Prostate gland (tissue), 2 donors: ENCODE measurements around the gene PTPN14. TPM values are rescaled to one million over a fixed set of nuclear protein-coding genes. Genes with fewer than 3 reads are reported as not detected.

Source experiments
- DNase-seq: peaks from one replicate; pipeline ENCODE4 v3.0.0-alpha.2; 2019; ENCODE audit warnings: low spot score
- H3K27ac ChIP-seq, 2 donors: fragments of 200-600 bp; sonication (generic); 2 replicates each; pipeline ENCODE4 v1.5.1; 2017 to 2019
- H3K27me3 ChIP-seq: fragments of 200-600 bp; sonication (generic); replicated peaks from 2 replicates; pipeline ENCODE4 v1.5.1; 2019; ENCODE audit not compliant: insufficient read depth
- H3K36me3 ChIP-seq, 2 donors: fragments of 200-600 bp; sonication (generic); 1 replicate in 1 of 2; 2 replicates in 1 of 2; pipeline versions ENCODE4 v1.5.1 to v1.8.1; 2017 to 2019
- H3K4me1 ChIP-seq: fragments of 200-600 bp; sonication (generic); replicated peaks from 2 replicates; pipeline ENCODE4 v1.5.1; 2019
- H3K4me3 ChIP-seq, 2 donors: fragments of 200-600 bp; sonication (generic); 2 replicates each; pipeline ENCODE4 v1.5.1; 2017 to 2019
- H3K9me3 ChIP-seq: fragments of 200-600 bp; sonication (generic); 2 replicates; pipeline ENCODE4 v1.5.1; 2017
- CTCF ChIP-seq, 4 experiments: fragments of 200-600 bp in 2 of 4; fragments of 450-650 bp in 2 of 4; sonication (generic) in 2 of 4; IDR thresholded peaks; 1 replicate in 3 of 4; 2 replicates in 1 of 4; pipeline ENCODE4 v1.5.1; 2016 to 2019; ENCODE audit warnings: antibody characterized with exemption in 4 of 4, mild to moderate bottlenecking in 2 of 4, moderate library complexity in 2 of 4
- POLR2A ChIP-seq: fragments of 450-650 bp; IDR thresholded peaks from one replicate; pipeline ENCODE4 v1.6.1; 2016; ENCODE audit warnings: antibody characterized with exemption, mild to moderate bottlenecking
- POLR2AphosphoS5 ChIP-seq: sonication (generic); formaldehyde crosslinking; IDR thresholded peaks from one replicate; pipeline ENCODE4 v1.6.1; 2017; ENCODE audit warnings: antibody characterized with exemption
- WGBS: methylation state at CpG from one replicate; pipeline ENCODE4 v1.1.5; 2018; 5-methylcytosine and 5-hydroxymethylcytosine counted together
- intact Hi-C: fragments of 100-400 bp; cut with DNase I; formaldehyde crosslinking; loops from one replicate; pipeline ENCODE4 v1.14.2; 2022
- total RNA-seq, 2 donors: library from RNA; depleted of rRNA; stranded (reverse); fragments of >200 nt; gene quantifications; one replicate each; pipeline ENCODE4 v1.1.0, GENCODE V29; 2016

PTPN14 gene
- total RNA-seq, 2 donors from 2014 or later = 36.6 to 54.0 TPM

- DNase-seq = peak; percentile 78
- 24% methylated on average over 12 of the region's 12 CpGs for WGBS
- TF ChIP-seq CTCF (IDR thresholded peaks at IDR 0.05) (no peak), POLR2AphosphoS5 (peak; percentile 82)
- no peaks in the 10 kb centered on the region for H3K4me1 ChIP-seq
- no peaks in the 10 kb centered on the region for H3K9me3 ChIP-seq
- intact Hi-C loops = loop anchor here (10.0 kb wide), 1 partner anchor 55 kb away; no protein-coding TSS in a partner anchor
- no peaks in the 10 kb centered on the region for H3K27me3 ChIP-seq
- no peaks in the 10 kb centered on the region for H3K36me3 ChIP-seq
- peak overlapping the region; percentile 34 to 53 for H3K27ac ChIP-seq
- H3K4me3 ChIP-seq = peak overlapping the region in 1 of 2 donors; percentile 4
Measured at GRCh38 chr1:214439352-214440119, 111.9 kb downstream of the PTPN14 start.

GRCh38 chr1:214438530-214438929 is 112.9 kb downstream of the PTPN14 start:
- WGBS = 95% methylated on average over 2 of the region's 2 CpGs
- intact Hi-C loops = no loop called here

DNA sequence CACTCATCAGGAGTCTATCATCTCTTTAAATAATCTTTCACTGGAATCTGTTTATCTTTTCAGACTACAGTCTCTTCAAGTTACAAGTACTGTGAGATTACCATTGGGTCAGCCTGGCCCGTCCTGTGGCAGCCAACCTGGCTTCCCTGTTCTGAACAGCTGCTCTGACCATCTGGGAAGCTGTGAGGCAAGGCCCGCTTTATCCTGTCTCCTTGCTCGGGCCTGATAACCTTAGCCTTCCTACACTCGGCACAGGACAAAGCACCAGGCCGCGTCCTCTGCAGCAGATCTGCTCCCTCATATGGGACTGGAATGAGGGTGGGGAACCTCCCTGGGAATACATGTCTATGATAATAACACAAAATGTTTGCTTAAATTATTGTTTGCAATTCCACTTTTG is 113.3 kb downstream of the PTPN14 start:
- H3K4me1 ChIP-seq = no peaks in the 10 kb centered on the region
- no peak for TF ChIP-seq POLR2AphosphoS5
- TF ChIP-seq POLR2A = no peak
- no peak for TF ChIP-seq CTCF (IDR thresholded peaks at IDR 0.05)
- H3K4me3 ChIP-seq = no peak overlapping the region
- H3K9me3 ChIP-seq = no peaks in the 10 kb centered on the region
- intact Hi-C loops = no loop called here
- H3K36me3 ChIP-seq = no peaks in the 10 kb centered on the region
- no peak overlapping the region for H3K27ac ChIP-seq
- DNase-seq = no peak
- 82% methylated on average over 6 of the region's 6 CpGs for WGBS
- H3K27me3 ChIP-seq = no peaks in the 10 kb centered on the region

More at GRCh38 chr1:214438530-214438929, 112.9 kb downstream of the PTPN14 start:
- H3K9me3 ChIP-seq = no peaks in the 10 kb centered on the region
- H3K4me3 ChIP-seq = no peak overlapping the region
- DNase-seq = no peak
- H3K27me3 ChIP-seq = no peaks in the 10 kb centered on the region
- no peaks in the 10 kb centered on the region for H3K36me3 ChIP-seq
- TF ChIP-seq POLR2AphosphoS5 (no peak), CTCF (IDR thresholded peaks at IDR 0.05) (no peak), POLR2A (no peak)
- H3K27ac ChIP-seq = no peak overlapping the region
- no peaks in the 10 kb centered on the region for H3K4me1 ChIP-seq

DNA sequence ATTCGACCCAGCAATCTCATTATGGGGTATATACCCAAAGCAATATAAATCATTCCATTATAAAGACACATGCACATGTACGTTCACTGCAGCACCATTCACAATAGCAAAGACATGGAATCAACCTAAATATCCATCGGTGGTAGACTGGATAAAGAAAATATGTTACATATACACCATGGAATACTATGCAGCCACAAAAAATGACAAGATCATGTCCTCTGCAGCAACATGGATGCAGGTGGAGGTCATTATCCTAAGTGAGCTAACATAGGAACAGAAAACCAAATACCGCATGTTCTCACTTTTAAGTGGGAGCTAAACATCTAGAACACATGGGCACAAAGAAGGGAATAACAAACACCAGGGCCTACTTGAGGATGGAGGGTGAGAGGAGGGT is 115.5 kb downstream of the PTPN14 start:
- no peaks in the 10 kb centered on the region for H3K9me3 ChIP-seq
- no peaks in the 10 kb centered on the region for H3K36me3 ChIP-seq
- no peak for DNase-seq
- H3K27ac ChIP-seq = no peak overlapping the region
- intact Hi-C loops = no loop called here
- WGBS = 98% methylated on average over 4 of the region's 4 CpGs
- TF ChIP-seq CTCF (IDR thresholded peaks at IDR 0.05) (no peak), POLR2A (no peak), POLR2AphosphoS5 (no peak)
- no peaks in the 10 kb centered on the region for H3K27me3 ChIP-seq
- no peaks in the 10 kb centered on the region for H3K4me1 ChIP-seq
- H3K4me3 ChIP-seq = no peak overlapping the region

- H3K4me3 ChIP-seq = no peak overlapping the region
- DNase-seq = no peak
- H3K9me3 ChIP-seq = no peaks in the 10 kb centered on the region
- H3K36me3 ChIP-seq = no peaks in the 10 kb centered on the region
- TF ChIP-seq CTCF (IDR thresholded peaks at IDR 0.05) = no peak
- TF ChIP-seq POLR2A = no peak
- no peak for TF ChIP-seq POLR2AphosphoS5
- intact Hi-C loops = no loop called here
- WGBS = 96% methylated on average over 1 of the region's 1 CpG
- H3K4me1 ChIP-seq = no peaks in the 10 kb centered on the region
- no peak overlapping the region for H3K27ac ChIP-seq
- no peaks in the 10 kb centered on the region for H3K27me3 ChIP-seq
Measured at GRCh38 chr1:214432245-214432644, 119.2 kb downstream of the PTPN14 start.
